ENCODE results near the gene PTPRN2.

The PTPRN2 gene

DNA sequence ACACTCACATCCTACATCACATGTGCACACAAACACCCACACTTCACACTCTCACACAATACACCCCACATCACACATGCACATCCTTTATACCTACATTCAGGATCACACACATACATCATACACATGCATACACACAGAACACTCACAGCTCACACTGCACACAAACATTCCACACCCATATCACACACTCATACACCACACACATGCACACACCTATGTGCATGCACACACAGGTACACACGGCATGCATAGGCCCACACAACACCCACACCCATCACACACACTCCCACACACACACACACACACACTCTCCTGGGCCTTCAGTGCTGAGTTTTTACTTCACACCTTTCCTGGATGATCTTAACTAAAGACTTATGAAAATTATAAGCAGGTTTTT is 1030.4 kb downstream of the PTPRN2 start:
- no peak for DNase-seq

DNA sequence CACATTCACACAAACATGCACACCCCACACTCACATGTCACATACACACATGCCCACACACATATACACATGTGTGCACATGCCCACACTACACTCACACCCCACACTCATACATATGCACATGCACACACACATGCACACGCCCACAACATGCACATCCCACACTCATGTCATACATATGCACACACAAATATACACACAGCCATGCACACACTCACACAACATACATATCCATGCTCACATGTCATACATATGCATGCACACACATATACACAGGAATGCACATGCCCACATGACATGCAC is 1031.0 kb downstream of the PTPRN2 start:
- DNase-seq: no peak

GRCh38 chr7:157555944-157556641 is 1031.5 kb downstream of the PTPRN2 start:
- no peak for DNase-seq

DNA sequence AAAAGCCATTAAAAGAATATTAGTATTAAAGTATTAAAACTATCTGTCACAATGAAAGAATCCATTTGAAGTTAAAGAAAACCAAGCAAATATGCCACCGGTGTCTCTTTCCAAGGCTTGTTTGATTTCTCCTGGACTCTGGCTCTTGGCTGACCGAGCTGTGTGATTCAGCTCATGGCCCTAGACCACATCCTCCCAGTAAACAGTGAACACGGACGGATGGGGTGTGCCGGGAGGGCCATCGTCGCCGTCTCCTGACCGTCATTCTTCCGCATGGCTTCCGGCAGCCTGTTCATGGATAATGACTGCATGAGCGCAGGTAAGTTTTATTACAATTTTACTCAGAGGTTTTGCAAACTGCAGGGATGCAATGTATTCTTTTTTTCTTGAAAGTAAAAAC is 1032.3 kb downstream of the PTPRN2 start:
- DNase-seq: no peak

DNA sequence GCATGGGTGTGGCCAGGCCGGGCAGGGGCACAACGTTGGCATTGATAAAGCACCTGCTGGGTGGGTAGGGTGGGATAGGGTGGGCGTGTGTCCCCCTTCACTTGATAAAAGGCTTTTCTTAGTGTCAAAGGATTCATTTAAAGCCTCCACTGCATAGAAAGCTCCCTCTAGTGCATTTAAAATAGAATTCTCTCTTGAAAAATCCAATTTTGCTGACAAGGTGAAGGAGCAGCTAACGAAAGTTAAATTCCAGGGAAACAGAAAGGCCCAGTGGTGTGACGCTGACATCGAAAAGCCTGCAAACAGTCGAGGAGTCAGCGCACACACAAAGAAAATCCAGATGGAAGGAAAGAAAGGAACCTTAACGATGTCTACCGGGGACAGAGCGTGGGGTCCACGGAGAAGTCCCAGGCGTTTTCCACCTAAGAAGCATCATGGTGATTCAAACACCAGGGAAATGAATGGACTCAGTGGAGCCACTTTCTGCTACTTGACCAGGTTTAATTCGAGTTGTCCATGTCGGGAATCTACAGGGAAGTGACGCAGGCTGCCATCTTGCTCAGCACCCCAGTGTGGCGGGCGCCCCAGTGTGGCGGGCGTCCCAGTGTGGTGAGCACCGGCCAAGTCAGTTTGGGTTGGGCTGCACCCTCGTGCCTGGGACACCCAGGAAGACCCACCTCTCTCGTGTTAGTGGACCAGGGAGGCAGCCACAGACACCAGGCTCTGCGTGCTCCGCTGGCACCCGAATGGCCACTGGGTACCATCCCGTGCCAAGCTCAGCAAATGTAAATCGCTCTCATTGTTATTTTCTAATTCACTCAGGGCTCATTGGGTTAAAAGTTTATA is 1033.0 kb downstream of the PTPRN2 start:
- DNase-seq: no peak

DNA sequence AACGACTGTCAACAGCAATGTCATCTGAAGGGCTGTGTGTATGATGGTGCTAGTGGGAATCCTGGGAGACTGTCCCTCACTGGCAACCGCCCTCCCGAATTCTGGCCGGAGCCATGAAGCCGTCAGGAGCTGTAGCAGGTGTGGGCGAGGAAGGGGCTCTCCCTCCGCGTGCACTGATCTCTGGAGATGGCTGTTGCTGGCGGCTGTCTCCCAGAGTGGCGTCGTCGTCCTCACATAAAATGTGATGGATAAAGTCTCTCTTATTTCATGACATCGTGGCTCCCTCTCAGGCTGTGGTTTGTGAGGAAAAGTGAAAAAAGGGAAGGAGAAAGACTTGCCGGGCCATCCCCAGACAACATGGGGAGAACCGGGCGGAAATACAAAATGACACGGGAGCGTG is 1034.4 kb downstream of the PTPRN2 start:
- DNase-seq: no peak

DNA sequence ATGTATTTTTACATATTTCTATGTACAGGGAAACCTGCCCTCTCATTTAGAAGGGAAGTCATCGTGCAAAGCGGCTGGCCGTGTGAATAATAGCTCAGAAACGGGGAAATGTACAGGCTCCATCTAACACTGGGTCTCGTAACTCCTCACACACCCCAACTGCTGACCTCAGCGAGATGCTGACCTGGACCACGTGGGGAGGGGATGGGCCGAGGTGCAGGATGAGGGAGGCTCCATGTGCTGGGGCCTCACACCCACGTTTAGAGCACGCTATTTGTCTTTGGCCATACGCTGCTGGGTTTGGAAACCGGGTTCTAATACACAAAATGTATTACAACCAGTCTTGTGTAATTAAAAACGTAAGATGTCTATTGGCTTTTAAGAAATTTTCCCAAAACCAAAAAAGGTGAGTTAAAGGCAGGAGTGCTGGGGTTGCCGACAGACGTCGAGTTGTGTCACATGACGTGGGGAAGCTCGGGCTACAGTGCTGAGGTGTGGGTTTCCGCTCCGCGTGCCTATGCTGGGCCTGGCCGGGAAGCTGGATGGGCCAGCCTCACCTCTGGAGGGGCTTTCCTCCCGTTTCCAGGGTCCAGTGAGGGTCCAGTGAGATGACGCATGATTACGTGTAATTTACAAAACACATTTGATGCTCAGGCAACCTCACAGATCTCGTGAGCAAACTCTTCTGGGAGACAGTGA is 1035.2 kb downstream of the PTPRN2 start:
- no peak for DNase-seq

DNA sequence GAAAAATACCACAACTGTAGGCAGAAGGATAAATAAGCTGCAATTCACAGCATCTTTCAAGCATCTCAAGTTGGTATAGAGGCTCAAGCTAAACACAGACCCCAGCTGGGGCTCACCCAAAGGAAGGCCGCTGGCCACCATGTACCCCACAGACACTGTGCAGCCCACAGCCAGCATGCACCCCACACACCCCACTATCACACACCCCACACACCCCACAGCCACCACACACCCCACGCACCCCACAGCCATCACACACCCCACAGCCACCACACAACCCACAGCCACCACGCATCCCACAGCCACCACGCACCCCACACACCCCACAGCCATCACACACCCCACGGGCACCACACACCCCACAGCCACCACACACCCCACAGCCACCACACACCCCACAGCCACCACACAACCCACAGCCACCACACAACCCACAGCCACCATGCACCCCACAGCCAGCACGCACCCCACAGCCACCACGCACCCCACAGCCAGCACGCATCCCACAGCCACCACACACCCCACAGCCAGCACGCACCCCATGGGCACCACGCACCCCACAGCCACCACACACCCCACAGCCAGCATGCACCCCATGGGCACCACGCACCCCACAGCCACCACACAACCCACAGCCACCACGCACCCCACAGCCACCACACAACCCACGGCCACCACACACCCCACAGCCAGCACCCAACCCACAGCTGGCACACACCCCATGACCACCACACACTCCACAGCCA is 1036.1 kb downstream of the PTPRN2 start:
- DNase-seq: no peak

DNA sequence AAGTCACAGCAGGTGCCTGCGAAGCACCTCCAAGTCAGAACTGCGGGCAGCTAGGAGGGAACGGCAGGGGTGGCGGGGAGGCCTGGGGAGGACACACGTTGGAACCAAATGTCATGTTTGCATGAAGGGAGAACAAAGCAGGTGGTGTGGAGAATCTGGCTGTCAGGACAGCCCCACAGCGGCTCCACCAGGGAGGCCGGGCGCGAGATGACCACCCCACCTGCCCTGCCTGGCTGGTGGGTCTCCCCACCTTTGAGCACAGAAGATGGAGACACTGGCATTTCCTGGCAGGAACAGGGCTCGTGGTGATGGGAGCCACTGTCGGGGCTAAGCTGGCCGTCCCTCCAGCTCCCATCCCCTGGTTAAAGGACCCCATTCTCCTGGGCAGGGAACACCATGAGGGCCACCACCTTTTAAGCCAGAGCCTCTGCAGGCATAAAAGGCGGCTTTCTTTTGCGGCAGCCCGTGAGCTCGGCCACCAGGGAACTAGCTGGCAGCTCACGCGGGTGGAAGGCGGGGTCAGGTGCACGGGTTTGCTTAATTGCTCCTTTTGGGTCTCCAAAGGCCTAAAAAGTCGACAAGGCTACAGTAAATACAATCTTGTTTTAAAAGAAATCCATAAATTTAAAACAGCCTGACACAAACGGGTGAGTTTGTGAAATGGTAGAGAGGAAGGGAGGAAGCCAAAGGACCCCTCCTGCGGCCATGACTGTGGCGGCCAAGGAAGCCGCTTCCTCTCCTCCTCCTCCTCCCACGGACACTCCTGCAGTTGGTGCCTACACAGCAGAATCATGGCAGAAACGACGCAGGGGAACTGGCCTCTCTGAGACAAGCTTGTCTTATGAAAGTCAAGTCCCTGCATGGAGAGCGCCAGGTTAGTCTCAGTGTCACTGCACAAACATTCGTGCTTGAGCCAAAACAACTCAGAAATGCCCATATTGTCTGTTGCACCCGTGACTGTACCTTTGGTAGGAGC is 1037.0 kb downstream of the PTPRN2 start:
- no peak for DNase-seq

DNA sequence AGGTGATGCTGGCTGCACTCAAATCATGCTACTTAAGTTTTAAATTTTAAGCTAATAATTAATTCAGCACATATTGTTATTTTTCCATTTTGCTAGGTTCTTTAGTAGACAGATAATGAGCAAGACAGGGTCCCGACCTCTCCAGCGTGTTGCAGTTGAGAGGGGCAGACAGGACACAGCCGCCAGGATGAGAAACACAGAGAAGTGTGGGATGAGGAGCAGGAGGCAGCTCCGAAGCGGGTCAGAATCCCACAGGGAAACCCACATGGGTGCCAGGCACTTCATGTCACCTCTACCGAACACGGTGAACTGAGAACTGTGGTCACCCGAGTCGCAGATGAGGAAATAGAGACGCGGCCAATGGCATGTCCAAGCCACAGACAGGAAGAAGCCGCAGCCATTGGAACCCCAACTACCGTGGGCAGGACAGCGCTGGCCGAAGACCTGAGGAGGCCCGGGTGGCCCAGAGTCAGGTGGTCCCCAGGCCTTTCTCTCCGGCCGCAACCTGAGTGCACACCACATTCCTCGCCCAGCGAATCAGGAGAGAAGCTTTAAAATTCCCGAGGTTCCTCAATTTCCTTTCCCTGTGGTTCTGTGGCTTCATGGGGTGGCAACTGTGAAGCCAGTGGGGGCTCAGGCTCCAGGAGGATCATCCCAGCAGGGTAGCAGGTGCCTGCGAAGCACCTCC is 1037.9 kb downstream of the PTPRN2 start:
- DNase-seq: no peak

DNA sequence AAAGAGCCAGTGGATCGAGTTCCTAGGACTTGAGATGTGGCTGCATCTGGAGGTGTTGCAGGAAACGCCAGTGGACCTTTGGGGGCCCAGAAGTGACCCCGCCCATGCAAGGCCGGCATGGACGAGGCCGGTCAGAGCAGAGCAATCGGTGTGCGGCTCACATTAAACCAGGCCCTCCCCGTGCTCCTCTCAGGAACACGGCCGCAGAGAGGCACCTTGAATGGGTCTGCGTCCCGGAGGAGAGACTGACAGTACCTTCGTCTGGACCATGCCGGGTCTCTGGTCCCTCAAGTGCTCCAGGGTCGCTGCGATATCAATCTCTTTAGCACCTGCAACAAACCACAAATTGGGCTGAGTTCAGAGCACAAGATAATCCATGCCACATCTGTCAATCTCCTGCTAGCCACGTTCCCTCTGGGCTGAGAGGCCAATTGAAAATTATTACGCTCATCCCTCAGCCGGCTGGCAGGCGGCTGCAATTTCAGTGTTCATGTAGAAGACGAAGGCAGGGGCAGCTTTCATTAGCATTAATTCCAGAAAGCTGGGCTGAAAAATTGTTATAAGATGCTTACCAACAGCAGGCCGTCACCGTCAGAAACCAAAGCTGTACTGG is 1038.8 kb downstream of the PTPRN2 start:
- DNase-seq: no peak

DNA sequence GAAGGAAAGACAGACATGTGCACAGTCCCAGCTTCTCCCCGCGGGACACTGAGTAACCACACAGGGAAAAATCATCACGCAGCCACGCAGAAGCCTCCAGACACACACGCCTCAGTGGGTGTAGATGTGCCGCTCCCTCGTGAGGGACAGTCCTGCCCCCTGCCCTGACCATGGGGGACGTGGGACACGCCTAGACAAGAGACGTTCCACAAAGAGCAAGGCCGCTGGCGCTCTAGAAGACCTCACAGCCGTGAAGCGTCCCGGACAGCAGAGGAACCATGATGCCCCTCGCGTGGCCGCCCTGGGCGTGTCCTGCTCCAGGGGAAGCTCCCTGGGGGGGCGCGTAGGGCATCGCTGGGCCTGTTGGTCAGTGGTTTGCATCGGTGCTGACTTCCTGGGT is 1040.0 kb downstream of the PTPRN2 start:
- no peak for DNase-seq

DNA sequence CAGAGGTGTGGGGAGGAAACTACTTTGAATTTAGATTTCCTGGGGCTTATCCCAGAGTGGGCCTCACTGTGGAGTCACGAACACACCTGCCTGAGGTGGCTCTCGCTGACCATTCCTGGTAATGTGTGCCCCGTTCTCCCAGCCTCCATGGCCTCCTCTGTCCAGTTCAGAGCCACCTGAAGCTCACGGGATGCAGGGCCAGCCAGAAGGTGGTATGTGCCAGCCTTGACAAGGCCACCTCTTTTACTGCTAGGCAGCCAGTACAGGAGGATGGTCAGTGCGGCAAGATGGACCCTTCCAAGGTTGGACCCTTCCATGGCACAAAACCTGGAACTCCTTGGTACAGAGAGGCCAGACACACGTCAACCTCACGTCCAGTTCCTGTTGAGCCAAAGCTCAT is 1040.5 kb downstream of the PTPRN2 start:
- no peak for DNase-seq

GRCh38 chr7:157545681-157546060 is 1042.0 kb downstream of the PTPRN2 start:
- DNase-seq: no peak

GRCh38 chr7:157544980-157545680 is 1042.5 kb downstream of the PTPRN2 start:
- DNase-seq: no peak

GRCh38 chr7:157544226-157544625 is 1043.4 kb downstream of the PTPRN2 start:
- DNase-seq: no peak

DNA sequence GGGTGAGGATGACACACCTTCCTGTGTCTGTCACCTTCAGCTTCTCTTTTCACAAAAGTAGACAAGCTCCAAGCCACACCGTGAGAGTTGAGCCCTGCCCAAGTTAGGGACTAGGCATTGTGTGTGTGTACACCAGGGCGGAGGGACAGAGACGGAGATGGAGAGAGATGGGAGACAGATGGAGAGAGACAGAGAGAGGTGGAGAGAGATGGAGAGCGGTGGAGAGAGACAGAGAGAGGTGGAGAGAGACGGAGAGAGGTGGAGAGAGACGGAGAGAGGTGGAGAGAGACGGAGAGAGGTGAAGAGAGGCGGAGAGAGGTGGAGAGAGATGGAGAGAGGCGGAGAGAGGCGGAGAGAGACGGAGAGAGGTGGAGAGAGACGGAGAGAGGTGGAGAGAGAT is 1043.8 kb downstream of the PTPRN2 start:
- DNase-seq: no peak

GRCh38 chr7:157543276-157543675 is 1044.3 kb downstream of the PTPRN2 start:
- DNase-seq: no peak

DNA sequence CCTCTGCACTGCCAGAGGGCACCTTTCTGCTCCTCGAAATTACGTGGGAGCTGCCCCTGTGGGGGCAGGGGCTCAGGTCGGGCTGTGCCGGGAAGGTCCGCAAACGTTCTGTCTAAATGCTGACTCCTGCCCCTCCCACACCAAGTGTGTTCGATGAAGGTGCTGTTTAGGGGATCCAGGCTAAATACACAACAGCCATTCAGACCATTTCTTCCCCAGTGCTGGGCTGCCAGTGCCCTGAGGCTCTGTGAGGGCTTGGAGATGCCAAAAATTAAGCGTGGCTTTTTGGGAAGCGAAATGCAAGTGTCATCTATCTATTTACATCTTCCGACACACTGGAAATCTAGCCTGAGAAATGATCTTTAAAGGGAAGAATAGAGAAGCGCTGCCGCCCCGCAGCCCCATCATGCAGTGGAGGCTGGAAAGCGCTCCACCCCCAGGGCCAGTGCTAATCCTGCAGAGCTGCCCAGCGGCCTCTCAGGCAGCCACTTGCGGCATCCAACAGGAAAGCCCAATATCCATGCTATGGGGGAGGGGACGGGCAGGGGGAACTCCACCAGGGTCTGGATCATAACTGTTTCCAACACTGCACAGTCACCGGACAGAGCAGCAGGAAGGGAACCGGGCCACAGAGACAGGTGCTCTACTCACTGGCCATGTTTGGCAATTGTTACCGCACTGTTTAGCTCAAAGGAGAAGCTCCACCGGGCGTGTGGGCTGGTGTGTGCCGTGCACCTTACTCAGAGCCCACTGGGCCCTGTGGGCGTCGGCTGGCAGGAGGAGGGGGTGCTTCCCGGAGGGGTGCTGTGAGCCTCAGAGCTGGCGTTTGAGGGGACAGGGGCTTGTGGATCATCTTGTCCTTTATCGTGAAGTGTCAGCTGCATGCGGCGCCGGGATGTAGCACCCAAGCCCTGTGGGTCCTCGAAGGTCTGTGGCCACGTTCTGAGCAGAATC is 1045.3 kb downstream of the PTPRN2 start:
- DNase-seq: no peak
